Omental fat pad (tissue), 4 donors: ENCODE measurements around the gene EIF3K. TPM values are rescaled to one million over a fixed set of nuclear protein-coding genes. Genes with fewer than 3 reads are reported as not detected.
"Not testable (repeated sequence)": the region's sequence is repeated elsewhere in the genome, so short reads cannot be mapped to it uniquely, and the experiment has no call there.

ENCODE experiments used
- ATAC-seq: fragments of 150-250 bp; one replicate; pipeline ENCODE4 v1.9.1; 2016; ENCODE audit warnings: mild to moderate bottlenecking, moderate library complexity; ENCODE audit not compliant: low FRiP score
- DNase-seq: peaks from one replicate; pipeline ENCODE4 v3.0.0-alpha.2; 2019; ENCODE audit warnings: low spot score
- CTCF ChIP-seq, 3 donors: fragments of 450-650 bp; IDR thresholded peaks; one replicate each; pipeline ENCODE4 v1.5.1; 2016 to 2017; ENCODE audit warnings: antibody characterized with exemption in 3 of 3, mild to moderate bottlenecking in 3 of 3, moderate library complexity in 2 of 3
- total RNA-seq, 4 donors: library from RNA; depleted of rRNA; stranded (reverse); fragments of >200 nt; gene quantifications; one replicate each; pipeline ENCODE4 v1.1.0, GENCODE V29; 2016

EIF3K gene
- total RNA-seq, 4 donors from 2014 or later, result 364 to 556 (median 476) TPM

- ATAC-seq (no peak), DNase-seq (no peak)
- no peak for TF ChIP-seq CTCF (IDR thresholded peaks at IDR 0.05)
These were observed 580 bp downstream of the EIF3K start for GRCh38 chr19:38619361-38620174.

GRCh38 chr19:38624822-38625221 lies 5.8 kb downstream of the EIF3K start:
- ATAC-seq, result no peak
- DNase-seq, result no peak
- no peak for TF ChIP-seq CTCF (IDR thresholded peaks at IDR 0.05)

- no peak for TF ChIP-seq CTCF (IDR thresholded peaks at IDR 0.05)
- ATAC-seq, result no peak
- no peak for DNase-seq
These were observed 7.4 kb downstream of the EIF3K start for GRCh38 chr19:38626401-38626800.

- TF ChIP-seq CTCF (IDR thresholded peaks at IDR 0.05), result no peak
- ATAC-seq (no peak), DNase-seq (no peak)
These were observed 10.6 kb downstream of the EIF3K start for GRCh38 chr19:38629568-38629967.

- ATAC-seq, DNase-seq: not testable (repeated sequence)
These were observed 12.3 kb downstream of the EIF3K start for GRCh38 chr19:38631301-38631700.

GRCh38 chr19:38631811-38632475 lies 13.0 kb downstream of the EIF3K start:
- ATAC-seq, DNase-seq: not testable (repeated sequence)

- DNase-seq, result no peak
- no peak for TF ChIP-seq CTCF (IDR thresholded peaks at IDR 0.05)
- ATAC-seq, result no peak
These were observed 13.7 kb downstream of the EIF3K start for GRCh38 chr19:38632476-38633213.
